ENCODE data around the gene DEPP1. TPM values are rescaled to one million over a fixed set of nuclear protein-coding genes. Genes with fewer than 3 reads are reported as not detected.

DEPP1 gene
- total and polyA plus RNA-seq, 2 of the 13 experiments (the other 11 are each of a cell fraction or from before 2014, with no cell fraction given), result 14.8 to 270 TPM

DNA sequence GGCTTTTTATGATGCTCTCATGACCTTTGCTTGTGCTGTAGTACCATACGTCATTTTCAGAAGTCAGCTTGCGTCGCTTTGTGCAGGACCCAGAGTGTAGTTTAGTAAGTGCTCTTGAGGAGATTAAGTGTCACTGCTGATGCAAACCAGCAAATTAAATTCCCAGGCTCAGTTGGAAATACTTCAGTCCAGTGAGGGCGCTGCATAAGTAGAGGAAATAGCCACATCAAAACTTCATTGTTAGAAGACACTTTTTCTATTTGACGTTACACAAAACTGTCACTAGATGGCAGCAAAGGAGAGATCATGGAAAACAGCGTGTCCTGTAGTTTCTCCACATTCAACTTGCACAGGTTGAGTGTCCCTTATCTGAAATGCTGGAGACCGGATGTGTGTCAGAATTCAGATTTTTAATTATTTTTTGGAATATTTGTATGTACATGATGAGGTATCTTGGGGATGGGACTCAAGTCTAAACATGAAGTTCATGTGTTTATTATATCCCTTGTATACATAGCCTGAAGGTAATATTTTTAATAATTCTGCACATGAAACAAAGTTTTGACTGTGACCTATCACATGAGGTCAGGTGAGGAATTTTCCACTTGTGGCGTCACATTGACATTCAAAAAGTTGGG lies 30.0 kb upstream of the DEPP1 start (continued):
- TF ChIP-seq, protein P1, sequence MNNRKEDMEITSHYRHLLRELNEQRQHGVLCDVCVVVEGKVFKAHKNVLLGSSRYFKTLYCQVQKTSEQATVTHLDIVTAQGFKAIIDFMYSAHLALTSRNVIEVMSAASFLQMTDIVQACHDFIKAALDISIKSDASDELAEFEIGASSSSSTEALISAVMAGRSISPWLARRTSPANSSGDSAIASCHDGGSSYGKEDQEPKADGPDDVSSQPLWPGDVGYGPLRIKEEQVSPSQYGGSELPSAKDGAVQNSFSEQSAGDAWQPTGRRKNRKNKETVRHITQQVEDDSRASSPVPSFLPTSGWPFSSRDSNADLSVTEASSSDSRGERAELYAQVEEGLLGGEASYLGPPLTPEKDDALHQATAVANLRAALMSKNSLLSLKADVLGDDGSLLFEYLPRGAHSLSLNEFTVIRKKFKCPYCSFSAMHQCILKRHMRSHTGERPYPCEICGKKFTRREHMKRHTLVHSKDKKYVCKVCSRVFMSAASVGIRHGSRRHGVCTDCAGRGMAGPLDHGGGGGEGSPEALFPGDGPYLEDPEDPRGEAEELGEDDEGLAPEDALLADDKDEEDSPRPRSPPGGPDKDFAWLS (CRISPR knock-in tag; IDR thresholded peaks at IDR 0.05; ENCODE audit: borderline replicate concordance), result no peak
- TF ChIP-seq SMAD3 (CRISPR knock-in tag; IDR thresholded peaks at IDR 0.05) (peak; percentile 44; the same call in 1 of the 2 replicates), PPARG (CRISPR knock-in tag; conservative IDR thresholded peaks at IDR 0.05) (0 out of 2 replicates have a peak, but pooled peaks have one; percentile 16), BCL6 (CRISPR knock-in tag; IDR thresholded peaks at IDR 0.05) (0 out of 2 replicates have a peak, but pooled peaks have one; percentile 23), ZNF264 (CRISPR knock-in tag; IDR thresholded peaks at IDR 0.05) (0 out of 2 replicates have a peak, but pooled peaks have one; percentile 49), TEAD3 (CRISPR knock-in tag; optimal IDR thresholded peaks at IDR 0.05; ENCODE audit: borderline replicate concordance) (peak; percentile 52), ARID5B (CRISPR knock-in tag; IDR thresholded peaks at IDR 0.05) (peak; percentile 22; the same call in 1 of the 2 replicates), ARID3A (IDR thresholded peaks at IDR 0.05; ENCODE audit: low read depth, low read length) (peak; percentile 69; the same call in 1 of the 2 replicates), SOX5 (CRISPR knock-in tag; IDR thresholded peaks at IDR 0.05; ENCODE audit: borderline replicate concordance) (peak; percentile 54; the same call in 1 of the 2 replicates), ASH2L (IDR thresholded peaks at IDR 0.05; ENCODE audit: insufficient read length, low read depth, low read length) (no peak), SOX6 (IDR thresholded peaks at IDR 0.05) (no peak), SOX6 (CRISPR knock-in tag; IDR thresholded peaks at IDR 0.05) (peak; percentile 29; the same call in 1 of the 2 replicates), IRF2 (CRISPR knock-in tag; IDR thresholded peaks at IDR 0.05) (peak; percentile 47; the same call in 1 of the 2 replicates), MIXL1 (CRISPR knock-in tag; IDR thresholded peaks at IDR 0.05) (0 out of 2 replicates have a peak, but pooled peaks have one; percentile 37), FOXA3 (CRISPR knock-in tag; IDR thresholded peaks at IDR 0.05) (0 out of 2 replicates have a peak, but pooled peaks have one; percentile 35), FOXP4 (CRISPR knock-in tag; IDR thresholded peaks at IDR 0.05) (0 out of 2 replicates have a peak, but pooled peaks have one; percentile 10), ZNF546 (CRISPR knock-in tag; conservative IDR thresholded peaks at IDR 0.05) (no peak), KDM5B (CRISPR knock-in tag; IDR thresholded peaks at IDR 0.05; ENCODE audit: borderline replicate concordance) (no peak)
- TF ChIP-seq, protein P2, sequence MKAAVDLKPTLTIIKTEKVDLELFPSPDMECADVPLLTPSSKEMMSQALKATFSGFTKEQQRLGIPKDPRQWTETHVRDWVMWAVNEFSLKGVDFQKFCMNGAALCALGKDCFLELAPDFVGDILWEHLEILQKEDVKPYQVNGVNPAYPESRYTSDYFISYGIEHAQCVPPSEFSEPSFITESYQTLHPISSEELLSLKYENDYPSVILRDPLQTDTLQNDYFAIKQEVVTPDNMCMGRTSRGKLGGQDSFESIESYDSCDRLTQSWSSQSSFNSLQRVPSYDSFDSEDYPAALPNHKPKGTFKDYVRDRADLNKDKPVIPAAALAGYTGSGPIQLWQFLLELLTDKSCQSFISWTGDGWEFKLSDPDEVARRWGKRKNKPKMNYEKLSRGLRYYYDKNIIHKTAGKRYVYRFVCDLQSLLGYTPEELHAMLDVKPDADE (CRISPR knock-in tag; IDR thresholded peaks at IDR 0.05), result no peak
